ENCODE results near the gene PHKG1.
A peak's percentile ranks its signal among the peaks of the same experiment; 100 is the strongest.
"Not testable (repeated sequence)": the region's sequence is repeated elsewhere in the genome, so short reads cannot be mapped to it uniquely, and the experiment has no call there.

Gene PHKG1

GRCh38 chr7:56081626-56082340 lies 11.0 kb downstream of the PHKG1 start:
- no peak for DNase-seq

- not testable (repeated sequence) for DNase-seq
Observed at GRCh38 chr7:56080726-56081435, 11.9 kb downstream of the PHKG1 start.

- no peak for DNase-seq
Observed at GRCh38 chr7:56079450-56080185, 13.1 kb downstream of the PHKG1 start.

- DNase-seq = no peak
Observed at GRCh38 chr7:56078196-56078595, 14.6 kb downstream of the PHKG1 start.

- DNase-seq = no peak
Observed at GRCh38 chr7:56077681-56078080, 15.1 kb downstream of the PHKG1 start.

GRCh38 chr7:56074371-56074791 lies 18.4 kb downstream of the PHKG1 start:
- peak; percentile 92 for DNase-seq

GRCh38 chr7:56066376-56066775 lies 26.4 kb downstream of the PHKG1 start:
- DNase-seq = not testable (repeated sequence)

- DNase-seq = peak; percentile 94
Observed at GRCh38 chr7:56063882-56064625, 28.7 kb downstream of the PHKG1 start, which contains the start of gene SUMF2. Gene SUMF2 (plus strand): TSS chr7:56064286. CDS start chr7:56064312, 26 bp downstream.

GRCh38 chr7:56063500-56063881 lies 29.3 kb downstream of the PHKG1 start:
- DNase-seq = no peak

GRCh38 chr7:56062382-56062781 lies 30.4 kb downstream of the PHKG1 start:
- DNase-seq = no peak

- DNase-seq = no peak
Observed at GRCh38 chr7:56053993-56054392, 38.8 kb downstream of the PHKG1 start.

GRCh38 chr7:56053379-56053778 lies 39.4 kb downstream of the PHKG1 start:
- no peak for DNase-seq

- peak; percentile 98 for DNase-seq
Observed at GRCh38 chr7:56051339-56052191, 41.2 kb downstream of the PHKG1 start, which contains the start of the genes CCT6A and PSPH. Gene CCT6A (plus strand): TSS chr7:56051765. CDS start chr7:56051849, 84 bp downstream. Gene PSPH (minus strand): TSS chr7:56051444. CDS start chr7:56021212, 30,232 bp downstream.

- no peak for DNase-seq
Observed at GRCh38 chr7:56051053-56051338, 41.8 kb downstream of the PHKG1 start.

GRCh38 chr7:56048763-56049162 lies 44.0 kb downstream of the PHKG1 start:
- DNase-seq = not testable (repeated sequence)

GRCh38 chr7:56048245-56048644 lies 44.5 kb downstream of the PHKG1 start:
- no peak for DNase-seq

GRCh38 chr7:56047446-56048116 lies 45.2 kb downstream of the PHKG1 start:
- not testable (repeated sequence) for DNase-seq

- no peak for DNase-seq
Observed at GRCh38 chr7:56046721-56047445, 45.9 kb downstream of the PHKG1 start.

- not testable (repeated sequence) for DNase-seq
Observed at GRCh38 chr7:56045758-56046157, 47.0 kb downstream of the PHKG1 start.

- no peak for DNase-seq
Observed at GRCh38 chr7:56040730-56041129, 52.0 kb downstream of the PHKG1 start.

Data from retina (tissue), 1 donor.